Subcutaneous abdominal adipose tissue (tissue), 5 donors: ENCODE results near the gene GATD1.

Experiments
- H3K27ac ChIP-seq: one replicate; pipeline ENCODE4 v1.7.0; 2013; ENCODE audit warnings: low read depth, mild to moderate bottlenecking, inconsistent platforms, low read length, moderate library complexity
- H3K27me3 ChIP-seq, 5 donors: one replicate each; pipeline ENCODE4 v1.7.0; 2013; ENCODE audit warnings: low read length in 5 of 5, inconsistent platforms in 1 of 5; ENCODE audit not compliant: control insufficient read depth in 5 of 5, insufficient read depth in 4 of 5
- H3K36me3 ChIP-seq, 5 donors: one replicate each; pipeline ENCODE4 v1.7.0; 2013; ENCODE audit warnings: low read length in 5 of 5; ENCODE audit not compliant: control insufficient read depth in 5 of 5, insufficient read depth in 5 of 5
- H3K4me1 ChIP-seq, 5 donors: one replicate each; pipeline ENCODE4 v1.7.0; 2013; ENCODE audit warnings: low read length in 5 of 5, mild to moderate bottlenecking in 3 of 5, moderate library complexity in 1 of 5; ENCODE audit not compliant: control insufficient read depth in 5 of 5, insufficient read depth in 5 of 5
- H3K4me3 ChIP-seq, 5 donors: one replicate each; pipeline ENCODE4 v1.7.0; 2013; ENCODE audit warnings: low read length in 5 of 5, low read depth in 1 of 5
- H3K9ac ChIP-seq, 5 donors: one replicate each; pipeline ENCODE4 v1.7.0; 2013; ENCODE audit warnings: low read length in 5 of 5, mild to moderate bottlenecking in 4 of 5, moderate library complexity in 3 of 5
- H3K9me3 ChIP-seq, 5 donors: one replicate each; pipeline ENCODE4 v1.7.0; 2013; ENCODE audit warnings: low read length in 5 of 5; ENCODE audit not compliant: control insufficient read depth in 5 of 5
- donor health status: healthy.
- donor health status: healthy.
- donor health status: healthy.
- donor health status: healthy.
- donor health status: healthy.

Gene GATD1

GRCh38 chr11:763549-764321 is 13.6 kb downstream of the GATD1 start:
- H3K9ac ChIP-seq, result no peak overlapping the region
- no peaks in the 10 kb centered on the region for H3K27me3 ChIP-seq
- no peaks in the 10 kb centered on the region for H3K9me3 ChIP-seq
- peaks cover 0 to 35% (median 7%) of the 10 kb centered on the region in 5 donors for H3K4me1 ChIP-seq
- H3K36me3 ChIP-seq, result peaks cover 0 to 83% (median 65%) of the 10 kb centered on the region in 5 donors
- H3K4me3 ChIP-seq, result no peak overlapping the region
- peak overlapping the region; percentile 60 for H3K27ac ChIP-seq

- Histone ChIP-seq H3K9me3 (no peaks in the 10 kb centered on the region), H3K4me1 (peaks cover 0 to 35% (median 7%) of the 10 kb centered on the region in 5 donors), H3K27ac (peak overlapping the region; percentile 66), H3K27me3 (no peaks in the 10 kb centered on the region), H3K36me3 (peaks cover 0 to 84% (median 65%) of the 10 kb centered on the region in 5 donors), H3K4me3 (no peak overlapping the region), H3K9ac (no peak overlapping the region)
Measured at GRCh38 chr11:763073-763463, 14.2 kb downstream of the GATD1 start.

- H3K4me3 ChIP-seq, result no peak overlapping the region
- H3K36me3 ChIP-seq, result peaks cover 0 to 86% (median 68%) of the 10 kb centered on the region in 5 donors
- peaks cover 0 to 35% (median 7%) of the 10 kb centered on the region in 5 donors for H3K4me1 ChIP-seq
- H3K27me3 ChIP-seq, result no peaks in the 10 kb centered on the region
- peak overlapping the region; percentile 66 for H3K27ac ChIP-seq
- no peaks in the 10 kb centered on the region for H3K9me3 ChIP-seq
- H3K9ac ChIP-seq, result peak overlapping the region in 1 of 5 donors; percentile 39
Measured at GRCh38 chr11:762421-763072, 14.7 kb downstream of the GATD1 start.

GRCh38 chr11:761526-762108 is 15.7 kb downstream of the GATD1 start:
- Histone ChIP-seq H3K4me3 (no peak overlapping the region), H3K27ac (peak overlapping the region; percentile 66), H3K27me3 (no peaks in the 10 kb centered on the region), H3K9ac (no peak overlapping the region), H3K36me3 (peaks cover 0 to 86% (median 69%) of the 10 kb centered on the region in 5 donors), H3K4me1 (peaks cover 0 to 30% (median 7%) of the 10 kb centered on the region in 5 donors), H3K9me3 (no peaks in the 10 kb centered on the region)

GRCh38 chr11:760236-760635 is 17.1 kb downstream of the GATD1 start:
- Histone ChIP-seq H3K36me3 (peaks cover 0 to 88% (median 70%) of the 10 kb centered on the region in 5 donors), H3K9me3 (no peaks in the 10 kb centered on the region), H3K9ac (peak overlapping the region in 2 of 5 donors; percentile 2 to 20), H3K27ac (no peak overlapping the region), H3K27me3 (no peaks in the 10 kb centered on the region), H3K4me3 (no peak overlapping the region), H3K4me1 (peaks cover 0 to 24% (median 7%) of the 10 kb centered on the region in 5 donors)

- H3K27me3 ChIP-seq, result no peaks in the 10 kb centered on the region
- H3K27ac ChIP-seq, result peak overlapping the region; percentile 81
- H3K4me1 ChIP-seq, result peaks cover 0 to 48% (median 31%) of the 10 kb centered on the region in 5 donors
- no peaks in the 10 kb centered on the region for H3K9me3 ChIP-seq
- peaks cover 0 to 6% (median 2%) of the 10 kb centered on the region in 5 donors for H3K36me3 ChIP-seq
- no peak overlapping the region for H3K4me3 ChIP-seq
- H3K9ac ChIP-seq, result no peak overlapping the region
Measured at GRCh38 chr11:749731-750130, 27.6 kb downstream of the GATD1 start.

GRCh38 chr11:748007-748359 is 29.3 kb downstream of the GATD1 start:
- Histone ChIP-seq H3K4me3 (peak overlapping the region; percentile 67 to 83 (median 74)), H3K27me3 (no peaks in the 10 kb centered on the region), H3K9me3 (no peaks in the 10 kb centered on the region), H3K9ac (peak overlapping the region in 4 of 5 donors; percentile 82 to 90 (median 86)), H3K27ac (peak overlapping the region; percentile 81), H3K4me1 (peaks cover 0 to 48% (median 31%) of the 10 kb centered on the region in 5 donors), H3K36me3 (peaks cover 0 to 6% (median 2%) of the 10 kb centered on the region in 5 donors)

GRCh38 chr11:747158-748006 is 29.9 kb downstream of the GATD1 start, which contains the start of gene TALDO1:
TSS of gene TALDO1 (plus strand) at chr11:747464. CDS start at chr11:747482, 18 bp downstream.
- Histone ChIP-seq H3K36me3 (peaks cover 0 to under 1% (median 0%) of the 10 kb centered on the region in 5 donors), H3K4me1 (peaks cover 0 to 43% (median 31%) of the 10 kb centered on the region in 5 donors), H3K27me3 (no peaks in the 10 kb centered on the region), H3K9ac (peak within 1 kb of the TSS; percentile 73 to 90 (median 86)), H3K27ac (peak within 1 kb of the TSS; percentile 81), H3K4me3 (peak within 1 kb of the TSS; percentile 67 to 83 (median 74)), H3K9me3 (no peaks in the 10 kb centered on the region)
